Ascending aorta (tissue), 2 donors: Measurements from ENCODE around the gene NMT2. TPM values are rescaled to one million over a fixed set of nuclear protein-coding genes. Genes with fewer than 3 reads are reported as not detected.

ENCODE experiments used
- DNase-seq, 2 donors: peaks; one replicate each; pipeline ENCODE4 v3.0.0-alpha.2; 2019; ENCODE audit warnings: low spot score in 2 of 2
- H3K27ac ChIP-seq, 2 donors: fragments of 200-600 bp; sonication (generic); one replicate each; pipeline ENCODE4 v1.5.1; 2016 to 2017; ENCODE audit warnings: mild to moderate bottlenecking in 1 of 2
- H3K27me3 ChIP-seq: fragments of 200-600 bp; sonication (generic); one replicate; pipeline ENCODE4 v1.5.1; 2017
- H3K36me3 ChIP-seq, 2 donors: fragments of 200-600 bp; sonication (generic); one replicate each; pipeline ENCODE4 v1.5.1; 2016
- H3K4me1 ChIP-seq, 2 donors: fragments of 200-600 bp; sonication (generic); one replicate each; pipeline ENCODE4 v1.5.1; 2016 to 2017; ENCODE audit warnings: mild to moderate bottlenecking in 1 of 2
- H3K4me3 ChIP-seq, 2 donors: fragments of 200-600 bp; sonication (generic); one replicate each; pipeline ENCODE4 v1.5.1; 2016 to 2017; ENCODE audit warnings: mild to moderate bottlenecking in 1 of 2
- H3K9me3 ChIP-seq, 2 donors: fragments of 200-600 bp; sonication (generic); one replicate each; pipeline ENCODE4 v1.5.1; 2016
- CTCF ChIP-seq, 3 experiments: fragments of 200-600 bp in 2 of 3; fragments of 450-650 bp in 1 of 3; sonication (generic) in 2 of 3; IDR thresholded peaks; one replicate each; pipeline ENCODE4 v1.5.1; 2016 to 2019; ENCODE audit warnings: antibody characterized with exemption in 3 of 3, mild to moderate bottlenecking in 1 of 3, moderate library complexity in 1 of 3
- intact Hi-C: fragments of 100-400 bp; cut with DNase I; formaldehyde crosslinking; loops from one replicate; pipeline ENCODE4 v1.15.1; 2023
- total RNA-seq: library from RNA; depleted of rRNA; stranded (reverse); fragments of >200 nt; gene quantifications from one replicate; pipeline ENCODE4 v1.1.0, GENCODE V29; 2016

NMT2 gene
- total RNA-seq, 1 donor from 2014 or later: 11.9 TPM

GRCh38 chr10:15099886-15100285 is 68.6 kb downstream of the NMT2 start:
- Histone ChIP-seq H3K27me3 (no peaks in the 10 kb centered on the region), H3K4me1 (peaks cover 6 to 22% of the 10 kb centered on the region in 2 donors), H3K27ac (no peak overlapping the region), H3K4me3 (no peak overlapping the region), H3K36me3 (peaks cover 21 to 37% of the 10 kb centered on the region in 2 donors), H3K9me3 (no peaks in the 10 kb centered on the region)
- intact Hi-C loops: loop anchor here (5.0 kb wide), 2 partner anchors 67 to 263 kb away; partner anchors contain the start of genes CDNF, HSPA14, MSANTD7 and NMT2
- no peak for TF ChIP-seq CTCF (IDR thresholded peaks at IDR 0.05)
- no peak for DNase-seq

- no peak for TF ChIP-seq CTCF (IDR thresholded peaks at IDR 0.05)
- Histone ChIP-seq H3K27ac (peak within 1 kb of the TSS; percentile 85 to 97), H3K9me3 (no peaks in the 10 kb centered on the region), H3K36me3 (peaks cover 0 to 10% of the 10 kb centered on the region in 2 donors), H3K4me3 (peak within 1 kb of the TSS; percentile 72 to 97), H3K4me1 (peaks cover 6 to 22% of the 10 kb centered on the region in 2 donors), H3K27me3 (no peaks in the 10 kb centered on the region)
- peak; percentile 78 to 97 for DNase-seq
- intact Hi-C loops: loop anchor here (1.0 to 5.0 kb wide), 6 partner anchors 9 to 260 kb away; partner anchors contain the start of genes ACBD7, CDNF, DCLRE1C and HSPA14
Measured at GRCh38 chr10:15097011-15097812, 71.3 kb downstream of the NMT2 start, which contains the start of gene RPP38. Gene RPP38, plus strand, starts transcription at chr10:15097355. Its CDS starts 5,960 bp downstream, at chr10:15103315.

GRCh38 chr10:15096661-15097010 is 71.9 kb downstream of the NMT2 start:
- Histone ChIP-seq H3K27me3 (no peaks in the 10 kb centered on the region), H3K36me3 (peaks cover 0 to 6% of the 10 kb centered on the region in 2 donors), H3K4me3 (peak overlapping the region; percentile 72 to 97), H3K9me3 (no peaks in the 10 kb centered on the region), H3K4me1 (peaks cover 6 to 22% of the 10 kb centered on the region in 2 donors), H3K27ac (peak overlapping the region in 1 of 2 donors; percentile 97)
- intact Hi-C loops: loop anchor here (1.0 to 5.0 kb wide), 6 partner anchors 8 to 259 kb away; partner anchors contain the start of genes ACBD7, CDNF, DCLRE1C and HSPA14
- TF ChIP-seq CTCF (IDR thresholded peaks at IDR 0.05): no peak
- DNase-seq: no peak

DNA sequence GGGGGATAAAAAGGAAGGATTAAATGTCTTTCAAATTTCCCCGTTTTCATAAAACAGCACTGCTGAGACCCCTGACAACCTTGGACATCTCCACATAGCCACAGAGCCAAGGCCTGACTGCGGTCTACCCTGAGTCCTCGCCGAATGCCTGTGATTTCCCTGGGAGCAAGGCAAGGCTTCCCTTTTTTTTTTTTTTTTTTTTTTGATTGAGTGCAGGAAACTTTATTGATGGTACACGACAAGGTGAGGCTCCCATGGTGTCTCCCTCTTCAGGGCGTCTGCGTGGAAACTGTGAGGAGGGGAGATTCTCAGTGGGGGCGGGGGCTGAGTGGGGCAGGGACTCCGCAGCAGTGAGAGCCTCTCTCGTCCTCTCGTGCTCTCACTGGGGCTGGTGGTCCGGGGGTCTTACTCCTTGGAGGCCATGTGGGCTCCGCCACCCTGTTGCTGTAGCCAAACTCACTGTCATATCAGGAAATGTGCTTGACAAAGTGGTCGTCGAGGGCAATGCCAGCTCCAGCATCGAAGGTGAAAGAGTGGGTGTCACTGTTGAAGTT is 75.6 kb downstream of the NMT2 start:
- DNase-seq: no peak
- no peak overlapping the region for H3K4me3 ChIP-seq
- H3K9me3 ChIP-seq: no peaks in the 10 kb centered on the region
- H3K27ac ChIP-seq: no peak overlapping the region
- TF ChIP-seq CTCF (IDR thresholded peaks at IDR 0.05): no peak
- intact Hi-C loops: no loop called here
- H3K36me3 ChIP-seq: no peaks in the 10 kb centered on the region
- no peaks in the 10 kb centered on the region for H3K27me3 ChIP-seq
- peaks cover 3 to 13% of the 10 kb centered on the region in 2 donors for H3K4me1 ChIP-seq

GRCh38 chr10:15091418-15091817 is 77.1 kb downstream of the NMT2 start:
- H3K36me3 ChIP-seq: no peaks in the 10 kb centered on the region
- H3K9me3 ChIP-seq: no peaks in the 10 kb centered on the region
- intact Hi-C loops: no loop called here
- no peak for DNase-seq
- H3K4me1 ChIP-seq: peaks cover 3 to 10% of the 10 kb centered on the region in 2 donors
- H3K4me3 ChIP-seq: no peak overlapping the region
- H3K27ac ChIP-seq: no peak overlapping the region
- TF ChIP-seq CTCF (IDR thresholded peaks at IDR 0.05): no peak
- H3K27me3 ChIP-seq: no peaks in the 10 kb centered on the region
